Naive B cell (primary cell): ENCODE data around the gene TEX44. TPM values are rescaled to one million over a fixed set of nuclear protein-coding genes. Genes with fewer than 3 reads are reported as not detected.

Source experiments
- ATAC-seq, 2 donors: fragments of 150-1000 bp; cut with Tn5 transposase; 2 replicates each; pipeline ENCODE4 v1.10.0; 2021; ENCODE audit warnings: low read depth in 2 of 2, mild to moderate bottlenecking in 2 of 2, moderate library complexity in 2 of 2
- DNase-seq: peaks from one replicate; pipeline ENCODE4 v3.0.0; 2022
- H3K27ac Mint-ChIP-seq, 6 donors: one replicate each; pipeline ENCODE4 v1.8.0; 2020 to 2022; ENCODE audit warnings: mild to moderate bottlenecking in 6 of 6, mixed read lengths in 6 of 6, moderate library complexity in 5 of 6, inconsistent platforms in 2 of 6
- H3K27me3 Mint-ChIP-seq, 3 donors: one replicate each; pipeline ENCODE4 v1.8.0; 2021 to 2022; ENCODE audit warnings: mixed read lengths in 3 of 3, mild to moderate bottlenecking in 1 of 3
- H3K36me3 Mint-ChIP-seq, 2 donors: one replicate each; pipeline ENCODE4 v1.8.0; 2020 to 2022; ENCODE audit warnings: mixed read lengths in 2 of 2, inconsistent platforms in 1 of 2, mild to moderate bottlenecking in 1 of 2
- H3K4me1 Mint-ChIP-seq, 3 donors: one replicate each; pipeline ENCODE4 v1.8.0; 2020 to 2022; ENCODE audit warnings: mixed read lengths in 3 of 3, inconsistent platforms in 1 of 3, mild to moderate bottlenecking in 1 of 3, moderate library complexity in 1 of 3
- H3K4me3 Mint-ChIP-seq, 8 donors: one replicate each; pipeline ENCODE4 v1.8.0; 2020 to 2022; ENCODE audit warnings: mild to moderate bottlenecking in 8 of 8, mixed read lengths in 8 of 8, moderate library complexity in 8 of 8, inconsistent platforms in 2 of 8
- H3K9me3 Mint-ChIP-seq, 7 donors: one replicate each; pipeline ENCODE4 v1.8.0; 2020 to 2022; ENCODE audit warnings: mixed read lengths in 7 of 7, mild to moderate bottlenecking in 5 of 7, inconsistent platforms in 2 of 7, moderate library complexity in 1 of 7
- polyA plus RNA-seq, 6 donors: library from polyadenylated mRNA; unstranded; fragments of 300-500 nt; fragmentation: Illumina TruSeq; gene quantifications; one replicate each; pipeline ENCODE4 v1.2.3, GENCODE V29; 2021; ENCODE audit warnings: low read depth in 6 of 6

TEX44 gene
- polyA plus RNA-seq, 6 donors from 2014 or later, result not detected

DNA sequence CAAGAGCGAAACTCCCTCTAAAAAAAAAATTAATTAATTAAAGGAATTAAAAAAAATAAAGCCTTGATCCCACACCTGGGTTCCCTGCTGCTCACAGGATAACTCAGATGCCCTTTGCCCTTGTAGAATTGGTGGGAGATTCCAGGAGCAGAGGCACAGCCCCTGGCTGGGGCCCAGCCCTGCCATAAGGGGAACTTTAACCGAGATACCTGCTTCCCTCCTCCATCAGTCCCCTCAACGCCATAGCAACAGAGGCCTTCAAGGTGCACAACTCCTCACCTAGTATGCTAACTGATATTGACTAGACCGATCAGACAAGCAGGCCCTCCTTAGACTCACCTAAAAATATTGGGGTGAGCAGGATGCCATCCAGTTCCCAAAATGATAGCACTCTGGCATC is 23.6 kb downstream of the TEX44 start:
- ATAC-seq (no peak), DNase-seq (no peak)
- Mint-ChIP-seq H3K27me3 (no peaks in the 10 kb centered on the region), H3K27ac (peak overlapping the region in 5 of 6 donors; percentile 57 to 99 (median 67)), H3K36me3 (no peaks in the 10 kb centered on the region), H3K4me1 (peaks cover 24 to 35% (median 32%) of the 10 kb centered on the region in 3 donors), H3K4me3 (peak overlapping the region; percentile 27 to 80 (median 70)), H3K9me3 (no peaks in the 10 kb centered on the region)

DNA sequence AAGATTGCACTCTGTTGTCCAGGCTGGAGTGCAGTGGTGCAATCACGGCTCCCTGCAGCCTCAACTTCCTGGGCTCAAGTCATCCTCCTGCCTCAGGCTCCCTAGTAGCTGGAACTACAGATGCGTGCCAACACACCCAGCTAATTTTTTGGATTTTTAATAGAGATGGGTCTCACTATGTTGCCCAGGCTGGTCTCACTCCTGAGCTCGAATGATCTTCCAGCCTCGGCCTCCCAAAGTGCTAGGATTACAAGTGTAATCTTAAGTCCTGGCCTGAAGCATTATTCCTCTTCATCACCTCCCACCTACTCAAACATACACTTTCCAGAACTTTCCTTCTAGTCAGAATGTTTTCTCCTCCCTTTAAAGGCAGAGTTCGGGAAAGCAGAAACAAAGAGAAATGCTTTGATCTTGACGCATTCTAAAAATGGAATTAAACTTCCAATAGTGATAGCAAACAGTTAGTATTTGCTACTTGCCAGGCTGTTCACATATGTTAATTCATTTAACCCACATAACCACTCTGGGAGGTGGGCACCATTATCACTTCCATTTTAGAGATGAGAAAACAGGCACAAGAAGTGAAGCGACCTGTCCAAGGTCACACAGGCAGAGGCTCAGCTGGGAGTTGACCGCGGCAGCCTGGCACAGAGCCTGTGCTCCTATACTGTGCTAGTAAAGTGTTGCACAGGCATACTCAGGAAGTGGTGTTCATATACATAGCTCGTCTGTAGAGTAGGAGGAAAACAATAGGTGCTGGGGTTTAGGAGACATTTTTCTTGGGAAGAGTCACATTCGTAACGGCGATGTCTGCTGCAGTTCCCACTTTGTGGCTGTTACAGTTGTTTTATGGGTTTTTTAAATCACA is 24.6 kb downstream of the TEX44 start:
- Mint-ChIP-seq H3K27ac (peak overlapping the region in 5 of 6 donors; percentile 10 to 99 (median 74)), H3K4me3 (peak overlapping the region in 1 of 8 donors; percentile 80), H3K36me3 (no peaks in the 10 kb centered on the region), H3K9me3 (no peaks in the 10 kb centered on the region), H3K27me3 (no peaks in the 10 kb centered on the region), H3K4me1 (peaks cover 25 to 29% (median 27%) of the 10 kb centered on the region in 3 donors)
- DNase-seq, result no peak
- no peak for ATAC-seq

DNA sequence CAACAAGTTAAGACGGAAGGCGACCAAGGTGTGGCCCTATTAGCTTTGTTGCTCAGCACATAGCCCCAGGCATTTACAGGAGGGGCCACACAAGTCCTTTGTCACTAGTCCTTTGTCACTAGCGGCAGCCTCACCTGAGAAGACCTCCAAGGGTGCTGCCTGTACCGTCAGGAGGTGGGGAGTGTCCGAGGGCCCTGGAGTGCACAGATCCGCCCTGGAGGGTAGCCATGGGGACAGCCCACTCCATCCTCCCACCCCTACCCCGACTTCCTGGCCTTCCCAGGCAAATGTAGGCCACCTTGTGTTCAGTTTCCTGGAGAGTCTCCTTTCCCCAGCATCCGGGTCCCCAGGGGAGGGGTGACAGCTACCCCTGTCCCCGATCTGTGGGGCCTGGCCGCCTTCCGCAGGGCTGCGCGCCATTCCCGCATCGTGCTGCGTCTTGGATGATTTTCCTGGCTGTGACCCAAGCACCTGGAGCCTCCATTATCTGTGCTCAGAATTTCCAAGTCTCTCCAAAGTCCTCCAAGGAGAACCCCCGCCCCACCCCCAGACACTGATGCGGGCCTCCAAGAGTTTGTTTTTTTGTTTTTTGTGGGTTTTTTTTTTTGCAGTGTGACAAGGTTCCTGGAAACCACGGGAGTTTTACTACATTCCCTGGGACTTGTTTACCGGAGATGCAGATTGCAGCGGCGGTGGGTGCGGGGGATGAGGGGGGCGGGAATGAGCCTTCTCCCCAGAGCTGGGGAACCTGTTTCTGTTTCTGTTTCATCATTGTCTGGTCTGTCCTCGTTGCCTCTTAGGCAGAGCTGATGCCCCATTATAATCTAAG is 28.6 kb downstream of the TEX44 start:
- ATAC-seq, result peak; percentile 42 to 47
- Mint-ChIP-seq H3K27ac (peak overlapping the region in 4 of 6 donors; percentile 13 to 67 (median 48)), H3K27me3 (no peaks in the 10 kb centered on the region), H3K4me1 (peaks cover 0 to 8% (median 2%) of the 10 kb centered on the region in 3 donors), H3K4me3 (peak overlapping the region in 4 of 8 donors; percentile 6 to 75 (median 38)), H3K9me3 (no peaks in the 10 kb centered on the region), H3K36me3 (no peaks in the 10 kb centered on the region)
- no peak for DNase-seq

DNA sequence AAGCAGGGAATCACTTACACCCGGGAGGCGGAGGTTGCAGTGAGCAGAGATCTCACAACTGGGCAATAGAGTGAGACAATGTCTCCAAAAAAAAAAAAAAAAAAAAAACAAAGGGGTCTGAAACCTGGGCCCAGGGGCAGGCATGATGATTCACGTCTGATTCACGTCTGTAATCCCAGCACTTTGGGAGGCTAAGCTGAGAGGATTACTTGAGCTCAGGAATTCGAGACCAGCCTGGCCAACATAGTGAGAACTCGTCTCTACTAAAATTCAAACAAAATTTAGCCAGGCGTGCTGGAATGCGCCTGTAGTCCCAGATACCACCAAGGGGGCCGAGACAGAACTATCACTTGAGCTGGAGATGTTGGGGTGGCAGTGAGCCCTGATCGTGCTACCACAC is 30.3 kb downstream of the TEX44 start:
- no peak overlapping the region for H3K4me3 Mint-ChIP-seq

DNA sequence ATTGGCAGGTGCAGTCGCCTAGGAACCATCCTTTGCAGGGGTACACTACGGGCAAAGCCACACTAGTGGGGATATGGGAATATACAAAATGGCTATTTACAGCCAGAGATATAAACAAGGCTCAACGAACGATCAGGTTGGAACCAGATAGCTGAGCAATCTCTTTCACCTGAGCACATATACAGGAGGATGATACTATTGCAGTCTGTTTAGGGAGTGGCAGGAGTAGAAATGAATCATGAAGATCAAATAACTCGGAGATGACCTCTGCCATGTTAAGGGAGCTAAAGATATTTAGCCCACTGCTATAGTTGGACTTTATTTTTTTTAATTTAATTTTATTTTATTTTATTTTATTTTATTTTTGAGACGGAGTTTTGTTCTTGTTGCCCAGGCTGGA is 33.8 kb downstream of the TEX44 start:
- Mint-ChIP-seq H3K27me3 (no peaks in the 10 kb centered on the region), H3K4me1 (peaks cover 4 to 9% (median 6%) of the 10 kb centered on the region in 3 donors), H3K4me3 (no peak overlapping the region), H3K36me3 (no peaks in the 10 kb centered on the region), H3K9me3 (no peaks in the 10 kb centered on the region), H3K27ac (no peak overlapping the region)
- DNase-seq (no peak), ATAC-seq (no peak)

More for the DNA sequence above, 30.3 kb downstream of the TEX44 start:
- DNase-seq, result no peak
- no peaks in the 10 kb centered on the region for H3K9me3 Mint-ChIP-seq
- H3K27ac Mint-ChIP-seq, result peak overlapping the region in 1 of 6 donors; percentile 78
- peaks cover 0 to 4% (median 2%) of the 10 kb centered on the region in 3 donors for H3K4me1 Mint-ChIP-seq
- H3K36me3 Mint-ChIP-seq, result no peaks in the 10 kb centered on the region
- no peak for ATAC-seq
- H3K27me3 Mint-ChIP-seq, result no peaks in the 10 kb centered on the region

DNA sequence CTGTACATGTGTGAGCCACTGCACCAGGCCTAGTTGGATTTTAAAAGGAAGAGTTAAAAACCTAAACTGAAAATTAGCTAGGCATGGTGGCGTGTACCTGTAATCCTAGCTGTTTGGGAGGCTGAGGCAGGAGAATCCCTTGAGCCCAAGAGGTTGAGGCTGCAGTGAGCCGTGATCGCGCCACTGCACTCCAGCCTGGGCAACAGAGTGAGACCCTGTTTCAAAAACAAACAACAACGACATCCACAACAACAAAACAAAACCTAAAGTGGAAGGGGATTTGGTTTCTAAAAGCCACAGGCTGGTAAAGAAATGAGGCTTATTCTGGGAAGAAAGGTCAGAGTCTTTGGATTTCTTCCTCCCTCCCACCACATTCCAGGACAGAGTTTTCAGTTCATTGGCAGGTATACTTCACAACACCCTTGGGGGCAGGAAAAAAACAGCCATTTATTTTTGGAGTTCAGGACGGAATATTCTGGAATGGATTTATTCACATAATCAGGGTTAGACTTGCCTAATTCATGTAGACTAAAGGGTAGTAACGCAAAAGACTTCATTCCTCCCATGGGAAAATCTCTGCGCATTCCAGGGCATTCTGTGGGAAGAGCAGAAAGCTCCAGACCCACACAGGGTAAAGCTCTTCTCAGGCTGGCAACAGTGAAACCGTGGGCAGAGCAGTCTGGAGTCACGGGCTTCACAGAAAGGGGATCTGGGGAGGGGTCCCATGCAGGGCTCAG is 34.9 kb downstream of the TEX44 start:
- Mint-ChIP-seq H3K27me3 (no peaks in the 10 kb centered on the region), H3K4me3 (no peak overlapping the region), H3K9me3 (no peaks in the 10 kb centered on the region), H3K4me1 (peaks cover 0 to 9% (median 6%) of the 10 kb centered on the region in 3 donors), H3K36me3 (no peaks in the 10 kb centered on the region), H3K27ac (peak overlapping the region in 1 of 6 donors; percentile 14)
- DNase-seq (no peak), ATAC-seq (no peak)

DNA sequence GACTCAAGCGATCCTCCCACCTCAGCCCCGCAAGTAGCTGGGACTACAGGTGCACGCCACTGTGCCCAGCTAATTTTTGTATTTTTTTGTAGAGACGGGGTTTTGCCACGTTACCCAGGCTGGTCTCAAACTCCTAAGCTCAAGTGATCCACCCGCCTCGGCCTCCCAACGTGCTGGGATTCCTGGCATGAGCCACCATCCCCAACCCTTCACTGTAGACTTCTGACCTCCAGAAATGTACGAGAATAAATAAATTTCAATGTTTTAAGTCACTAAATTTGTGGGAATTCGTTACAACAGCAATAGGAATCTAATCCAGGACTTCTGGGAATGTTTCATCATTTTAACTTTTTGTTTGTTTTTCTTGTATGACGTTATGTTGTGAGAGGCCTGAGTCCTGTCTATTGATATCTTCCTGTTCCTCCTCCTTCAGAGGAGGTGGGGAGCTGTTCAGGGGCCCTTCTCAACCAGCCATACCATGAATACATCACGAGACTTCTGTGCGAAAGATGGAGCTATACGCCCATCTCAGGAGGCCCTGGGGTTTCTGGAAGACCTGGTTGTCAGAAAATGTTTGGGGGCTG is 40.0 kb downstream of the TEX44 start:
- Mint-ChIP-seq H3K27me3 (no peaks in the 10 kb centered on the region), H3K9me3 (no peaks in the 10 kb centered on the region), H3K4me3 (no peak overlapping the region), H3K27ac (peak overlapping the region in 2 of 6 donors; percentile 15 to 57), H3K36me3 (no peaks in the 10 kb centered on the region), H3K4me1 (peaks cover 5 to 9% (median 6%) of the 10 kb centered on the region in 3 donors)
- DNase-seq (no peak), ATAC-seq (no peak)

DNA sequence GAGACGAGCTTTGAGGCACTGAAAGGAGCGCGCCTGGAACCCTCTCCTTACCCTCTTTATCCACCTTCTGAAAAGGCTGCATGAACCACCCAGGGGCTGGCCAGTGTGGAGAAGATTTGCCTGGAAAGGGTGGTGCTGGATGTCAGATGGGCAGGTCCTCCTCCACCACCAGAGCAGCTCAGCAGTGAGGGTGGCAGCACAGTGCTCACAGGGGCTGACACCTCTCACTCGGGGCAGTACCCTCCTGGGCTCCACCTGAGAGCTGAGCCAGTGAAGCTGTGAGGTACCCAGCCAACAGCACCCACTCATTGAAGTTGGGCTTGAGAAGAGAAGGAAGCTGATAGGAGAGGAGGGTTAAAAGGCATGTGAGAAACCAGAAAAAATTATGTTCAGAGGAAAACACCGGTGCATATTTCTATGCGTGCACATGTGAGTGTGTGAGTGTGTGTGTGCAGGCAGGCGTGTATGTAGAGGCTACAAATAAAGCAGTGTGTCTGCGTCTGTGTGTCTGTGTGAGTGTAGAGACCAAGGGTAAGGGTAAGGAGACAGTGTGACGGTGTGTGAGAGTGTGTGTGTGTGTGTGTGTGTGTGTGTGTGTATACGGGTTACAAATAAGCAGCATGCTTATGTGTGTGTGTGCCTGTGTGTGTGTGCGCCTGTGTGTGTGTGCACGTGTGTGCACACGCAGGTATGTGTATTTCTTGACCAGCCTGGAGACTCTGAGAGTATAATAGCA is 40.7 kb downstream of the TEX44 start:
- Mint-ChIP-seq H3K4me3 (peak overlapping the region in 2 of 8 donors; percentile 25 to 41), H3K4me1 (peaks cover 5 to 9% (median 6%) of the 10 kb centered on the region in 3 donors), H3K9me3 (no peaks in the 10 kb centered on the region), H3K36me3 (no peaks in the 10 kb centered on the region), H3K27me3 (no peaks in the 10 kb centered on the region), H3K27ac (peak overlapping the region in 2 of 6 donors; percentile 57 to 62)
- DNase-seq (no peak), ATAC-seq (no peak)

DNA sequence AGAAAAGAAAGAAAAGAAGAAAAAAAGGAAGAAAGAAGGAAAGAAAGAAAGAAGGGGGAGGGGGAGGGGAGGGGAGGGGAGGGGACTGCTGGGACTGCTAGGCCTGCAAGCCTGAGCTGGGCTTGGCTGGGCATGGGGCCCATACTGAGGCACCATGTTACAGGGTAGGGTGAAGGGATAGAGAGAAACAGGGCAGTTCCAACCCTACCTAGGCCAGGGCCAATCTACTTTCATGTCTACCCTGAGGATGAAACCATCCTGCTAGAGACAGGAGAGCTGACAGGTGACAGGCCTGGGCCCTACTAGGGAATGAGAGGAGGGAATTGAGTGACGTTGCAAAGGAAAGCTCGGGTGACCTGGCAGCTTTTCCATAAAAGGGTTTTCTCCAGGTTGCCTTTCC is 41.7 kb downstream of the TEX44 start:
- Mint-ChIP-seq H3K4me3 (no peak overlapping the region), H3K27me3 (no peaks in the 10 kb centered on the region), H3K36me3 (no peaks in the 10 kb centered on the region), H3K4me1 (peaks cover 1 to 5% (median 5%) of the 10 kb centered on the region in 3 donors), H3K27ac (peak overlapping the region in 1 of 6 donors; percentile 66), H3K9me3 (no peaks in the 10 kb centered on the region)
- DNase-seq (no peak), ATAC-seq (no peak)

DNA sequence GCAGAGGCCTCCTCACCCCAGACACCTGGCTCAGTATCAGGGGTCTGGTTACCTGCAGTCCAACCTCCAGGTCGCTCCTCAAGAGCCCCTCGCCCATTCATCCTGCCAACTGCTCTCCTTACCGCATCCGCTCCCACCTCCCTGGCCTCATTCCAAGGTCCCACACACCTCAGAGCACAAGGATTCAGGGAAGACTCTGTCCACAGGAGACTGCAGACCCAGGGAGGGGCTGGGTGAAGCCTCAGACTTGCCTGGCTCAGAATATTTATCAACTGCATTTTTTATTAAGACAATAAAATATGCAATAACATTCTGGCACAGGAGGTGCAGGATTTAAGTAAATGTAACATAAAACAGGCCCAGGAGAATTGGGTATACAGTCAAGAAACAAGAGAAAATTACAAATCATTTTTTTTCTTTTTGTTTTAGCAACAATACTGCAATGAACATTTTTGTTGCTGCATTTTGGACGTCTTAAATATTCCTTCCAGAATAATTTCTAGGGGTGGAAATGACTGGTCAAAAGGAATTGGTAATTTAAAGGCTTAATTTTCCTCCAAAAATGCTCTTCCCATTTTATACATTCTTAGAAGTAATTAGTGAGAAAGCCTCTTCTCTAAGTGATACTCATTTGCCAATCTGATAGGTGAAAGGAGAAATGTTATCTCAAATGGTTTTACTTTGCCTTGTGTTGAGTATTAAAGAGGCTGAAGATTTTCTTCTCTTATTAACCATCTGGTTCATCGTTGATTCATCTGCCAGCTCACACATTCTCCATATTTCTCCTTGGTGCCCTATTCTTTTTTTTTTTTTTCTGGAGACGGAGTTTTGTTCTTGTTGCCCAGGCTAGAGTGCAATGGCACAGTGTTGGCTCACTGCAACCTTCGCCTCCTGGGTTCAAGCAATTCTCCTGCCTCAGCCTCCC is 42.5 kb downstream of the TEX44 start:
- Mint-ChIP-seq H3K9me3 (no peaks in the 10 kb centered on the region), H3K27me3 (no peaks in the 10 kb centered on the region), H3K27ac (peak overlapping the region in 2 of 6 donors; percentile 36 to 86), H3K36me3 (no peaks in the 10 kb centered on the region), H3K4me1 (peaks cover 1 to 5% (median 4%) of the 10 kb centered on the region in 3 donors), H3K4me3 (no peak overlapping the region)
- DNase-seq, result no peak
- ATAC-seq, result no peak

DNA sequence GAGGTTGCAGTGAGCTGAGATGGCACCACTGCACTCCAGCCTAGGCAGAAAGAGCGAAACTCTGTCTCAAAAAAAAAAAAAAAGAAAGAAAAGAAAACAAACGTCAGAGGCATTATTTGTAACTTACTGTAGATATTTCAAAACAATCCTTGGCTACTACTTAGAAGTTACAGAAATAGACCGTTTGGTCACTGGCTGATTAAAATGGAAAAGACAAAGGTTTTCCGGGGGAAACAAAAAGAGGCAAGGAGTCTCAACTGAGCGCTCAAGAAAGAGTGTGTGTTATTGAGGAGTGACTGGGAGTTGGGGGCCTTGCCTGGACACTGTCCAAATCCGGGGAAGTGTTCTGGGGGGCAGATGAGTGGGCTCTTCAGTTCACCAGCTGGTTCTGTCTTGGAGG is 47.6 kb downstream of the TEX44 start:
- peaks cover 0 to 4% (median 0%) of the 10 kb centered on the region in 7 donors for H3K9me3 Mint-ChIP-seq
- H3K27me3 Mint-ChIP-seq, result no peaks in the 10 kb centered on the region
- peak overlapping the region in 1 of 8 donors; percentile 32 for H3K4me3 Mint-ChIP-seq
- ATAC-seq (no peak), DNase-seq (no peak)
- H3K36me3 Mint-ChIP-seq, result no peaks in the 10 kb centered on the region
- H3K4me1 Mint-ChIP-seq, result peaks cover 15 to 20% (median 19%) of the 10 kb centered on the region in 3 donors
- peak overlapping the region in 3 of 6 donors; percentile 27 to 70 (median 60) for H3K27ac Mint-ChIP-seq
